Esophagus squamous epithelium (tissue), 5 donors: ENCODE results near the gene FMNL1. TPM values are rescaled to one million over a fixed set of nuclear protein-coding genes. Genes with fewer than 3 reads are reported as not detected.
A peak's percentile ranks its signal among the peaks of the same experiment; 100 is the strongest.

Source experiments
- DNase-seq: peaks from one replicate; lab custom pipeline; 2025; lab: John Stamatoyannopoulos, UW
- H3K27ac ChIP-seq, 4 donors: fragments of 200-600 bp; sonication (generic); one replicate each; pipeline ENCODE4 v1.5.1; 2016 to 2019; ENCODE audit warnings: mild to moderate bottlenecking in 1 of 4
- H3K27me3 ChIP-seq, 4 donors: fragments of 200-600 bp; sonication (generic); 1 replicate in 3 of 4; 2 replicates in 1 of 4; pipeline versions ENCODE4 v1.5.1 to v1.6.0; 2017 to 2021; ENCODE audit warnings: antibody characterized with exemption in 1 of 4
- H3K36me3 ChIP-seq, 3 donors: fragments of 200-600 bp; sonication (generic); one replicate each; pipeline ENCODE4 v1.5.1; 2016 to 2019
- H3K4me1 ChIP-seq, 3 donors: fragments of 200-600 bp; sonication (generic); one replicate each; pipeline ENCODE4 v1.5.1; 2017 to 2019
- H3K4me3 ChIP-seq, 4 donors: fragments of 200-600 bp; sonication (generic); 1 replicate in 3 of 4; 2 replicates in 1 of 4; pipeline ENCODE4 v1.5.1; 2016 to 2019; ENCODE audit warnings: mild to moderate bottlenecking in 2 of 4, moderate library complexity in 1 of 4
- H3K9me3 ChIP-seq, 3 donors: fragments of 200-600 bp; sonication (generic); one replicate each; pipeline ENCODE4 v1.5.1; 2016 to 2019
- CTCF ChIP-seq, 6 experiments: fragments of 450-650 bp in 4 of 6; fragments of 200-600 bp in 2 of 6; sonication (generic) in 2 of 6; IDR thresholded peaks; one replicate each; pipeline ENCODE4 v1.5.1; 2016 to 2019; ENCODE audit warnings: antibody characterized with exemption in 6 of 6, mild to moderate bottlenecking in 4 of 6, moderate library complexity in 4 of 6
- POLR2A ChIP-seq, 4 donors: fragments of 450-650 bp; IDR thresholded peaks; one replicate each; pipeline ENCODE4 v1.6.1; 2017; ENCODE audit warnings: antibody characterized with exemption in 4 of 4, mild to moderate bottlenecking in 4 of 4, moderate library complexity in 3 of 4
- WGBS, 2 donors: methylation state at CpG; one replicate each; pipeline ENCODE4 v1.1.5; 2018; 5-methylcytosine and 5-hydroxymethylcytosine counted together
- intact Hi-C: fragments of 100-400 bp; cut with DNase I; formaldehyde crosslinking; loops from one replicate; pipeline ENCODE4 v1.15.0; 2022
- total RNA-seq, 4 donors: library from RNA; depleted of rRNA; stranded (reverse); fragments of >200 nt; gene quantifications; one replicate each; pipeline ENCODE4 v1.1.0, GENCODE V29; 2016
- donor health status: DM: yes; HTN: yes; CAD: no.

Gene FMNL1
- total RNA-seq, 4 donors from 2014 or later = 3.5 to 16.8 (median 6.9) TPM

GRCh38 chr17:45226576-45226975 lies 4.9 kb downstream of the FMNL1 start:
- intact Hi-C loops = no loop called here
- Histone ChIP-seq H3K36me3 (no peaks in the 10 kb centered on the region), H3K27ac (peak overlapping the region; percentile 66 to 95 (median 84)), H3K9me3 (no peaks in the 10 kb centered on the region), H3K4me1 (peaks cover 45 to 96% (median 46%) of the 10 kb centered on the region in 3 donors), H3K27me3 (peaks cover 0 to 23% (median 3%) of the 10 kb centered on the region in 4 donors), H3K4me3 (peak overlapping the region in 3 of 4 donors; percentile 8 to 70 (median 59))
- TF ChIP-seq CTCF (IDR thresholded peaks at IDR 0.05) = no peak
- TF ChIP-seq POLR2A (IDR thresholded peaks at IDR 0.05) = no peak
- DNase-seq = no peak
- WGBS, 2 donors = 66 to 71% methylated on average over 3 of the region's 3 CpGs

GRCh38 chr17:45227101-45227925 lies 5.6 kb downstream of the FMNL1 start:
- no peak for DNase-seq
- WGBS, 2 donors = 41 to 75% methylated on average over 6 to 8 of the region's 8 CpGs
- TF ChIP-seq CTCF (IDR thresholded peaks at IDR 0.05) = no peak
- TF ChIP-seq POLR2A (IDR thresholded peaks at IDR 0.05) = no peak
- Histone ChIP-seq H3K36me3 (no peaks in the 10 kb centered on the region), H3K9me3 (no peaks in the 10 kb centered on the region), H3K4me3 (peak overlapping the region in 3 of 4 donors; percentile 8 to 70 (median 59)), H3K4me1 (peaks cover 39 to 94% (median 45%) of the 10 kb centered on the region in 3 donors), H3K27me3 (peaks cover 0 to 16% (median under 1%) of the 10 kb centered on the region in 4 donors), H3K27ac (peak overlapping the region; percentile 66 to 95 (median 84))
- intact Hi-C loops = no loop called here

GRCh38 chr17:45227926-45228762 lies 6.5 kb downstream of the FMNL1 start:
- DNase-seq = no peak
- 68 to 77% methylated on average over 3 to 7 of the region's 17 CpGs for WGBS, 2 donors
- no peaks in the 10 kb centered on the region for H3K36me3 ChIP-seq
- H3K27me3 ChIP-seq = peaks cover 0 to 7% (median 0%) of the 10 kb centered on the region in 4 donors
- peak overlapping the region; percentile 66 to 95 (median 84) for H3K27ac ChIP-seq
- H3K9me3 ChIP-seq = no peaks in the 10 kb centered on the region
- peak overlapping the region in 2 of 4 donors; percentile 7 to 70 for H3K4me3 ChIP-seq
- H3K4me1 ChIP-seq = peaks cover 39 to 86% (median 45%) of the 10 kb centered on the region in 3 donors
- TF ChIP-seq POLR2A (IDR thresholded peaks at IDR 0.05) (no peak), CTCF (IDR thresholded peaks at IDR 0.05) (no peak)
- intact Hi-C loops = no loop called here

- Histone ChIP-seq H3K9me3 (no peaks in the 10 kb centered on the region), H3K4me1 (peaks cover 39 to 78% (median 45%) of the 10 kb centered on the region in 3 donors), H3K27ac (peak overlapping the region; percentile 66 to 95 (median 84)), H3K4me3 (peak overlapping the region in 2 of 4 donors; percentile 7 to 70), H3K36me3 (no peaks in the 10 kb centered on the region), H3K27me3 (peaks cover 0 to 2% (median 0%) of the 10 kb centered on the region in 4 donors)
- 24 to 77% methylated on average over 4 to 16 of the region's 19 CpGs for WGBS, 2 donors
- intact Hi-C loops = no loop called here
- no peak for DNase-seq
- TF ChIP-seq POLR2A (IDR thresholded peaks at IDR 0.05) (peak in 1 of 4 donors; percentile 54), CTCF (IDR thresholded peaks at IDR 0.05) (no peak)
These were observed 7.3 kb downstream of the FMNL1 start for GRCh38 chr17:45228763-45229539.
